HG03342 (cell line): Measurements from ENCODE around the gene CITED4.

ENCODE experiments used
- ATAC-seq: cut with Tn5 transposase; IDR thresholded peaks from one replicate; pipeline ENCODE4 v1.9.1; 2021; ENCODE audit warnings: mild to moderate bottlenecking, moderate library complexity; ENCODE audit not compliant: unreplicated experiment

Gene CITED4

GRCh38 chr1:40817791-40818263 is 44.3 kb downstream of the CITED4 start:
- ATAC-seq: no peak

- no peak for ATAC-seq
Measured at GRCh38 chr1:40815420-40815819, 46.7 kb downstream of the CITED4 start.
